GM18909 (cell line): ENCODE results near the gene CLRN3.
A peak's percentile ranks its signal among the peaks of the same experiment; 100 is the strongest.

Experiments used
- ATAC-seq: cut with Tn5 transposase; IDR thresholded peaks from one replicate; pipeline ENCODE4 v1.9.1; 2021; ENCODE audit warnings: mild to moderate bottlenecking; ENCODE audit not compliant: unreplicated experiment, poor library complexity

CLRN3 gene

GRCh38 chr10:127853868-127854768, 38.6 kb downstream of the CLRN3 start:
- ATAC-seq: peak; percentile 59

GRCh38 chr10:127852456-127852855, 40.3 kb downstream of the CLRN3 start:
- ATAC-seq: no peak

- ATAC-seq: no peak
These were observed 41.0 kb downstream of the CLRN3 start for GRCh38 chr10:127851661-127852194.

- ATAC-seq: no peak
These were observed 41.8 kb downstream of the CLRN3 start for GRCh38 chr10:127850944-127851343.

- ATAC-seq: no peak
These were observed 42.8 kb downstream of the CLRN3 start for GRCh38 chr10:127849921-127850320.

- no peak for ATAC-seq
These were observed 43.5 kb downstream of the CLRN3 start for GRCh38 chr10:127849224-127849623.

GRCh38 chr10:127848226-127848625, 44.5 kb downstream of the CLRN3 start:
- no peak for ATAC-seq

GRCh38 chr10:127845756-127846155, 47.0 kb downstream of the CLRN3 start:
- ATAC-seq: no peak

GRCh38 chr10:127840884-127841283, 51.9 kb downstream of the CLRN3 start:
- no peak for ATAC-seq

GRCh38 chr10:127836966-127837365, 55.8 kb downstream of the CLRN3 start:
- no peak for ATAC-seq

- no peak for ATAC-seq
These were observed 56.6 kb downstream of the CLRN3 start for GRCh38 chr10:127836176-127836575.

- no peak for ATAC-seq
These were observed 58.0 kb downstream of the CLRN3 start for GRCh38 chr10:127834791-127835190.

- ATAC-seq: no peak
These were observed 58.5 kb downstream of the CLRN3 start for GRCh38 chr10:127834221-127834620.

- no peak for ATAC-seq
These were observed 58.9 kb downstream of the CLRN3 start for GRCh38 chr10:127833804-127834203.

- no peak for ATAC-seq
These were observed 60.2 kb downstream of the CLRN3 start for GRCh38 chr10:127832501-127832900.

GRCh38 chr10:127830414-127830813, 62.3 kb downstream of the CLRN3 start:
- ATAC-seq: no peak
